GM18867 (cell line): ENCODE data around the gene SHC2.
"Not testable (repeated sequence)": the region's sequence is repeated elsewhere in the genome, so short reads cannot be mapped to it uniquely, and the experiment has no call there.

Source experiments
- ATAC-seq: cut with Tn5 transposase; IDR thresholded peaks from one replicate; pipeline ENCODE4 v1.9.1; 2021; ENCODE audit warnings: mild to moderate bottlenecking, moderate library complexity; ENCODE audit not compliant: unreplicated experiment

The SHC2 gene

GRCh38 chr19:392375-392970 lies 68.4 kb downstream of the SHC2 start:
- ATAC-seq = no peak

- no peak for ATAC-seq
These were observed 69.0 kb downstream of the SHC2 start for GRCh38 chr19:391726-392374.

- ATAC-seq = no peak
These were observed 69.7 kb downstream of the SHC2 start for GRCh38 chr19:391207-391557.

GRCh38 chr19:390386-391206 lies 70.2 kb downstream of the SHC2 start:
- ATAC-seq = no peak

- no peak for ATAC-seq
These were observed 70.9 kb downstream of the SHC2 start for GRCh38 chr19:389935-390289.

- no peak for ATAC-seq
These were observed 71.4 kb downstream of the SHC2 start for GRCh38 chr19:389255-389934.

GRCh38 chr19:388691-389090 lies 72.1 kb downstream of the SHC2 start:
- no peak for ATAC-seq

GRCh38 chr19:387777-388176 lies 73.1 kb downstream of the SHC2 start:
- ATAC-seq = no peak

- ATAC-seq = not testable (repeated sequence)
These were observed 74.1 kb downstream of the SHC2 start for GRCh38 chr19:386632-387301.

GRCh38 chr19:386189-386588 lies 74.6 kb downstream of the SHC2 start:
- ATAC-seq = not testable (repeated sequence)

GRCh38 chr19:384799-385169 lies 76.0 kb downstream of the SHC2 start:
- no peak for ATAC-seq

GRCh38 chr19:383922-384798 lies 76.7 kb downstream of the SHC2 start:
- ATAC-seq = no peak

- ATAC-seq = no peak
These were observed 77.8 kb downstream of the SHC2 start for GRCh38 chr19:383040-383439.

- ATAC-seq = not testable (repeated sequence)
These were observed 78.3 kb downstream of the SHC2 start for GRCh38 chr19:382578-382977.

GRCh38 chr19:381901-382300 lies 78.9 kb downstream of the SHC2 start:
- ATAC-seq = not testable (repeated sequence)

- ATAC-seq = not testable (repeated sequence)
These were observed 80.1 kb downstream of the SHC2 start for GRCh38 chr19:380618-381219.

- ATAC-seq = no peak
These were observed 81.0 kb downstream of the SHC2 start for GRCh38 chr19:379796-380195.

GRCh38 chr19:378706-379105 lies 82.1 kb downstream of the SHC2 start:
- ATAC-seq = no peak

GRCh38 chr19:377801-378581 lies 82.8 kb downstream of the SHC2 start:
- no peak for ATAC-seq
